Middle frontal gyrus (tissue), 1 donor: ENCODE measurements around the gene RSPH6A.

Experiments used
- DNase-seq: peaks from one replicate; pipeline ENCODE4 v3.0.0-alpha.2; 2015; ENCODE audit warnings: low spot score; ENCODE audit errors: extremely low spot score

Gene RSPH6A

DNA sequence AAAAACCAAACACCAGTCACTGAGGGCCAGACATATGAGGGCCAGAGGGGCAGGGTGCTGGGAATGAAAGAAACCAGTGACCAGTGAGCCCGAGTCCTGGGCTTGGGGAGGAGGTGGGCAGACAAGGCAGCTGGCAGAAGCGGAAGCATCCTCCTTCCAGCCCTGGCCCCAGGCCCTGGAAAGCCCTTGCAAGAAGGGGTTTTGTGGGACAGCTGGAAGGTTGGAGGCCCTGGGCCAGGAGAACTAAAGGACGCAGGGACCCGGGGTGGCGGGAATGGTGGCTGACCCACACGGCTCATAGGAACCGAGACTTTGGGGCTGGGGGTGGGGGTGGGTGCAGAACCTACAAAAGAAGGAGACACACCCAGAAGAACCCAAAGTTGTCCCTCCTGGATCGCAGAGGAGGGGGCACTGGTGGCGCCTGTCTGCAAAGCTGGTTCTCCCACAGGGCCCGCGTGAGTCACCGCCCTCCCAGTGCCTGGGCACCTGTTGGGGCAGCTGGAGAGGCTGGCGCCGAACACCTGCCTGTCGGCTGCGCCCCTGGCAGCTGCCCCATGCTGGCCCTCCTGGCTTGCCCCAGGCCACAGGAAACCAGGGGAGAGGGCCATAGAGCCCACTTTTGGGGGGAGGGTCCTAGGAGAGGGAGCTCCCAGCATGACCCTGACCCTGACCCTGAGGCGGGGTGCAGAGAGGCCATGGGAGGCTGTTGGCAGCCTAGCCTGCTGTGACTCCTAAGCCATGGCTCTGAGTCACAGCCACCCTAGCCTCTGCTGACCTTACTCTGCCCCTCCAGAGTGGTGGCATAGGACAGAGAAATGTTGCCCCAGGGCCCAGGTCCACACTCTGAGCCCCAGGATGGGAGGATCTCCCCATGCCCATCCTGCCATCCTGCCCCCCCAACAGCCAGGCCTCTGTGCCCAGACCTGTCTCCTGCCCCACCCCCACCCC lies 33.6 kb downstream of the RSPH6A start:
- DNase-seq = no peak

DNA sequence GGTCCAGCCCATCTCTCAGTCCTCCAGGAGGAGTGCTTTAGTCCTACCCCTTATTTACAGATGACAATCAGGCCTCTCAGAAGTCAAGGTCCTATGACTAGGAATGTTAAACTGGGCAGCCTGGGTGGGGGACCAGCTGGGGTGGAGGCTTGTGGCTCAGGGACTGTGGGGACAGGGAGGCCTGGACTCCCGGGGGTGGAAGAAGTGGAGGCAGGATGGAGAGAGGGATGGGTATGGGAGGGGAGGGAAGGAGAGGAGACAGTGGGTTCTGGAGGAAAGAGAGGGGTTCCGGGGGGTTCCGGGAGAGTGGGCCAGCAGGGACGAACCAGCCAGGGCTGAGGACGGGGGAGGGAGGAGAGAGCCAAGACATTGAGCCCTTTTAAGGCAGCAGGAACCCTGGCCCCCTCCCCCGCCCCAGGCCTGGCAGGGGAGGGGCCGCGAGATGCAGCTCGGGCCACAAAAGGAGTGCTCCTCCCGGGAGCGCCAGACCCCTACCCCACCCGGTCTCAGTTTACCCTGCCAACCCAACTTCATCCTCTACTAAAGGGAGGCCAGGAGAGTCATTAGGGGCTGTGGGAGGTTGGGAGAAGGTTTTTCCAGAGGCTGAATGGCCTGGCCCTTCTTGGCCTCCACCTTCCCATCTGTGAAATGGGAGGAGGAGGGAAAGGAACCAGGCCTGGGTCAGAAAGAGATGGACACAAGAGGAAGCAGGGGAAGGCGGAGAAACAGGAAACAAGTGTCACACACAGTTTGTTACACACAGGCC lies 34.5 kb downstream of the RSPH6A start:
- DNase-seq = no peak

DNA sequence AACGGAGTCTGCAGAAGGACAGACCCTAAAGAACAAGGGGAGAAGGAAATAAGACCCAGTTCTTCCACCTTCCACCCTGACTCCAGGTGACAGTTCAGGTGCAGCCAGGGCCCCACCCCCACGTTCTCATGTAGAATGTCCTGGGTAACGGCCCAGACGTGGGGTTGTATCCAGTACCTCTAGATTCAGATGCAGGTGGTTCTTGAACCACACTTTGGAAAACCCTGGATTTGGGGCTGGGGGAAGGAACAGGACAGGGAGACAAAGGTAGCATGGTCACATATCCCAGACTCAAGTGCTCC lies 35.0 kb downstream of the RSPH6A start:
- DNase-seq = no peak

DNA sequence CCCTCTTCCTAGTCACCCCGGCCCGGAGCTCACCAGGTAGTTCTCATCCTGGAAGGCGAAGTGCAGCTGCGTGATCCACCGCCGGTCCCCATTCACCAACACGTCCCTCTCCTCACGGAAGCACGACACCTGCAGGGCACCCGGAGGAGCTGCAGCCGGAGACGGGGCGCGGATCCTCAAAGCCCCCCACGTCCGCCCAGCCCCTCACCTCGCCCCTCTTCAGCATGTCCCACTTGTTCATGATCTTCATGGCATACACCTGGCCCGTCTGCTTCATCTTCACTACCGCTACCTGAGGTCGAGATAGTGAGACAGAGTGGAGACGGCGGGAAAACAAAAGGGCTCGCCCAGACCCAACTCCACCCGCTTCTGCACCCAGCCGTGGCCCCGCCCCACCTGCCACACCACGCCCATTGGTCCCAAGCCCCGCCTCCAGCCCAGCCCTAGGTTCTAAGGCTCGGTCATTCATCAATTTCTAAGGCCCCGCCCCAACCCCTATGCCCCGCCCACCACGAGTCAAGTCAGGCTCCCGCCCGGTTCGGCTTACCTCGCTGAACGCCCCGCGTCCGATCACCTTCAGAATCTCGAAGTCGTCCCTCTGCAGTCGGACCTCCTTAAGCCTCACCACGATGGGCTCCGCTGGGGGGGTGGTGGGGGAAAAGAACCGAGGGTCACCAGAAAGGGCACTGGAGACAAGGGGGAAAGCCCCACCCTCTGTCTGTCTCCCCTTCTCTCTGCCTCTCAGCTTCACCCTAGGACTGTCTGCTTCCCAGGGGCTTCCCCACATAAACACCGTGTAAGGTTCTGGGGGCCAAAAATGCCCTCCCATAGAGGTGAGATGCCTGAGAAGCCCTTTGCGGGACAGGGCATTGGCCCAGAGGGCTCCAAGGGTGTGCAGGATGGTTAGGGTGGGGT lies 35.6 kb downstream of the RSPH6A start:
- no peak for DNase-seq

DNA sequence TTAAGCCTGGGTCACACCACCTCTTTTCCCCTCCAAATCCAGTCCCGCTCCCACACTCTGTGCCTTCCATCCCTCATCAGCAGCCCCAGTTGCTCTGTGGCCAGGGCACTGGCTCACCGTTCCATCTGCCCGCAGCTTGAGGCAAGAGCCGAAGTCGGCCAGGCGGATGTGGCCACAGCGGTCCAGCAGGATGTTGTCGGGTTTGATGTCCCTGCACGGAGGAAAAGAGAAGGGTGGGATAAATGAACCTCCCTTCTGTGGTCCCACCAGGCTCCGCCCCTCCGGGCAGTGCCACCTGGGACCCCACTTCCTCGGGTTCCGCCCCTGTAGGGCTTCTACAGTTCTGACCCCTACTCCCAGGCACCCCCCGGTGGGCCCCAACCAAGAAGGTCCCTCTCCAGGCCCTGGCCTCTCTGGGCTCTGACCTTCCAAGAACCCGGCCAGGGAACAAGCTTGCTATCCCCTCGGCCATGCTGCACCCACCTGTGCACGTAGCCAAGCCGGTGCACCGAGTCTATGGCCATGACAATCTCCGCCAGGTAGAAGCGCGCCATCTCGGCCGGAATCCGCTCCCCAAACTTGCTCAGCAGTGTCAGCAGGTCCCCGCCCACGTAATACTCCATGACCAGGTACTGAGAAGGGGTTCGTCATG lies 37.0 kb downstream of the RSPH6A start:
- DNase-seq = no peak

DNA sequence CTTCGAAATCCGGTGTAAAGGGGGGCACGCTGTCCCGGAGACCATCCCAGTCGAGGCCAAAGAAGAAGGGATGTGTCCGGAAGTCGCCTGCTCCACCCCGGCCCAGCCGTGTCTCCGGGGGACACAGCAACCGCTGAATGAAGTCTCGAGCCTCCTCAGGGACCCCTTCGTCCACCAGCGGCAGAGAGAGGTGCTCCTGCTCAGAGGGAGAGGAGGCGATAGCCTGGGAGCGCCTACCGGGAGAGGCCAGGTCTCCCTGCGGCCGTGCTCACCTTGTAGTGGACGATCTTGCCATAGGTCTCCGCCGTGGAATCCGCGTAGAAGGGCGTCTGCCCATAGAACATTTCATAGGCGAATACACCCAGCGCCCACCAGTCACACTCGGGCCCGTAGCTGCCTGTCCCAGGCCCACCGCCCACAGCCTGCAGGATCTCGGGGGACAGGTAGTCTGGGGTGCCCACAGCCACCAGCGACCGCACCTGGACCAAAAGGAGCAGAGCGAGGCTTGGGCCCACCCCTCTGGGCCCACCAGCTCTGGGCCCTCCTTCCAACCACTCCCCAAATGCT lies 37.6 kb downstream of the RSPH6A start:
- no peak for DNase-seq

DNA sequence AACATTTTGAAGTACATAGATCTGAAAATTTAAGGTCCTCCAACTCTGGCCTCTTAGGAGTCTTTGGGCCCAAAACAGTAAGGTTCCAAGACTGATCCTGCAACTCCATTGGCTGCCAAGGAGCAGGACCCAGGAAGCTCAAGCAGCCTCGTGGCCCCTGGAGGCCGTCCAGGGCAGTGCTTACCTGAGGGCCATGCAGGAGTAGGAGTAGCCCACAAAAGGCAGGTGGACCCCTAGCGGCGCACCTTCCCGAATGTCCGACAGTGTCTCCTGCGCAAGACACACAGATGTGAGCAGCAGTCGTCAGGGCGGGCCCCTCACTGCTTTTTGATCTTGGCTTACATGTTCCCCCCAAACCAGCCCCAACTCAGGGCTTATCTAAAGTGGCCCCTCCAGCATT lies 40.3 kb downstream of the RSPH6A start:
- no peak for DNase-seq

DNA sequence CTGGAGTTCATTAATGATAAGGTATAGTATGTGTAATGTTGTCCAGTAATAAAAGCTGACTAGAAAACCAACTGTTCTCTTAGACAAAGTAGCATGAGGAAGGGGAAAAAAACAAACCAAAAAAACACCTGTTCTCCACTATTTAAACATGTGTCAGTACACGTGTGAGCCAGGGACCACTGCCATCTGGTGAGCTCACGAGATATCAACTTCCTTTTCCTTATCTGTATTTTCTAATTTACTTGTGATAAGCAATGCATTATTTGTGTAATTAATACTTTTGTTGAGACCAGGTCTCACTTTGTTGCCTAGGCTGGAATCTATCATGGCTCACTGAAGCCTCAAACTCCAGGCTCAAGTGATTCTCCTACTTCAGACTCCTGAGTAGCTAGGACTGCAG lies 41.7 kb downstream of the RSPH6A start:
- no peak for DNase-seq

DNA sequence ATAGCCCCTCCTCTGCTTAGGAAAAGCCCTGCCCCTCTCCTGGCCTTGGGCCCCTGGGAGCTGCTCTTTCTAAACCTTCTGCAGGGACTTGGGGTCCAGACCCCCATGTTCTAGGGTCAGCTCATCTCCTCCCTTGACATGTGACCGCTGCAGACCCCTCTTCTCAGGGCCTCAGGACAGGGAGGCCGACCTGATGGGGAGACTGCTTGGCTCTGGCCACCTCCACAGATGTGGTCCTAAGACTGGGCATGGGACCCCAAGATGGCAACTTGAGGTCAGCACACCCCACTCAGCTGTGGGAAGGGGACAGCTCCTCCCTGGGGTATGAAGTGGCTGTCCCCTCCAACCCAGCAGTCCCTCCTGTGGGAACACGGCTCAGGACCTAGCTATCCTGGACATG lies 42.2 kb downstream of the RSPH6A start:
- DNase-seq = no peak

DNA sequence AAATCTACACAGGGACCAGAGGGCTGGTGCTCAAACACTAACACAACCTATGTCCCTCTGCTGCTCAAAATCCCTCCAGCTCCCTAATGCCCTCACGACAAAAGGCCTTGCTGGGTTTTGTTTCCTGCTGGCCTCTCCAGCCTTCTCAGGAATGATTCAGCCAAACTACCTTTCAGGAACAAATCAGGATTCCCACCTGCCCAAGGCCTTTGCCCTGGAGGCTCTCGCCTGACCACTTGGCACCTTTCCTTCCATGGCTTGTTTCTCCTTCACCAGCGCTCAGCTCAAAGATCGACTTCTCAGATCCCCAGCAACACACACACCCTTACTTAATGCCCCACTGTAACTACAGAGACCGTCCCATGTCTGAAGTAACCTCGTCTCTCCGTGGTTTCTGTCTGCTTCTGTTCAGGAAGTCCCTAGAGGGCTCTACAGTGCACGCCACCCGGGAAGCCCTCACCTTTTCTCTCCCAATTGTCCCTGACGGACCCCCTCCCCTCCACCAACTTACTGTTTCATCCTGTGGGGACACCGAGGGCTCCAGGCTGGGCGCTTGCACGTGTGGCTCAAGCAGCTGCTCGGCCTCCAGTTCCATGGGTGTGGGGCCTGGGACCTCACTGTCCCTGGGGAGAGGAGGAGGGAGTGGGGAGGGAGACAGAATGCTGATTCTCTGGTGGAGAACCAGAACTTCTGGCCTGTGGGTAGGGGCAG lies 42.8 kb downstream of the RSPH6A start:
- DNase-seq = no peak

DNA sequence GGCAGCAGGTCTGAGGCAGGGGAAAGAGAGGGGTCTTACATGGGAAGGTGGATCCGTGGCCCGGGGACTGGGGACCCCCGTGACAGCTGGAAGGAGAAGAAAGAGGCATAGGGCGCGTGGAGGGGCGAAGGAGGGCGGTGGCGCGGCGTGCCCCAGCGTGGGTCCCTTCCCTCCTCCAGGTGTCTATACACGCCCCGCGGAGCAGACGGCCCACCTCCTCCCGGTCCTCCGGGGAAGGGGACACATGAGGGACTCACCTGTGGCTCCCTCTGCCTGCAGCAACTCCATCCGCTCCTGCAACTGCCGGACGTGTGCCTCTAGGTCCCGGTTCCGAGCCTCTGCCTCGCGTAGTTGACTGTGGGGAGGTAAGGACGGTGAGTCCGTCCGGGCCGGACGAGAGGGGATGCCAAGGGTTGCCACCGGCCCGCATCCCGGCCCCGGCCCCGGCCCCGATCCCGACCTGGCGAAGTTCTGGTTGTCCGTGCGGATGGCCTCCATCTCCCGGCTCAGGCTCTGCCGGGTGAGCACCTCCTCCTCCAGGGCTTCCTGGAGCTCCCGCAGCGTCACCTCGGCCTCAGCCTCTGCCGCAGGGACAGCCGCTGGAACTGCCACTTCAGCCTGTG lies 43.7 kb downstream of the RSPH6A start:
- DNase-seq = no peak

DNA sequence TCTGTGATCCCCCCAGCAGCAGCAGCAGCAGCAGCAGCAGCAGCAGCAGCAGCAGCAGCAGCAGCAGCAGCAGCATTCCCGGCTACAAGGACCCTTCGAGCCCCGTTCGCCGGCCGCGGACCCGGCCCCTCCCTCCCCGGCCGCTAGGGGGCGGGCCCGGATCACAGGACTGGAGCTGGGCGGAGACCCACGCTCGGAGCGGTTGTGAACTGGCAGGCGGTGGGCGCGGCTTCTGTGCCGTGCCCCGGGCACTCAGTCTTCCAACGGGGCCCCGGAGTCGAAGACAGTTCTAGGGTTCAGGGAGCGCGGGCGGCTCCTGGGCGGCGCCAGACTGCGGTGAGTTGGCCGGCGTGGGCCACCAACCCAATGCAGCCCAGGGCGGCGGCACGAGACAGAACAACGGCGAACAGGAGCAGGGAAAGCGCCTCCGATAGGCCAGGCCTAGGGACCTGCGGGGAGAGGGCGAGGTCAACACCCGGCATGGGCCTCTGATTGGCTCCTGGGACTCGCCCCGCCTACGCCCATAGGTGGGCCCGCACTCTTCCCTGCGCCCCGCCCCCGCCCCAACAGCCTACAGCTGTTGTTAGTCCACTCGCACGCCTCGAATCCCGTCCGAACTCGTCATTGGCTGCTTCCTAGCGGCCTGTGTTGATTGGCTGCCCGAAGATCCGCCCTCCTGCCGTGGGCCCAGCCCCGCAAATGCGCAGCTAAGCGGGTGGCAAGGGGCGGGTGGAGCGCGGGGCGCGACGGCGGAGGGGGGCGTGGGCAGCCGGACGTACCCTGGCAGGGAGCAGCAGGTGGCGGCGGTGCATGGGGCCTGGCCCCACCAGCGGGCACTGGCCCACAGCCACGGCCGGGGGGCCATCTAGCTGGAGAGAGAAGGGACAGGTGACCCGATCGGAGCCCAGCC lies 44.7 kb downstream of the RSPH6A start:
- DNase-seq = peak; percentile 62

DNA sequence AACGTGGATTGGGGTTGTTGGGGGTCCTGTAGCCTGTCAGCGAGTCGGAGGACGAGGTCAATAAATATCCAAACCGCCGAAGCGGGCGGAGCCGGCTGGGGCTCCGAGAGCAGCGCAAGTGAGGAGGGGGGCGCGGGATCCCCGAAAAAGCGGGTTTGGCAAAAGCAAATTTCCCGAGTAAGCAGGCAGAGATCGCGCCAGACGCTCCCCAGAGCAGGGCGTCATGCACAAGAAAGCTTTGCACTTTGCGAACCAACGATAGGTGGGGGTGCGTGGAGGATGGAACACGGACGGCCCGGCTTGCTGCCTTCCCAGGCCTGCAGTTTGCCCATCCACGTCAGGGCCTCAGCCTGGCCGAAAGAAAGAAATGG lies 45.3 kb downstream of the RSPH6A start:
- no peak for DNase-seq

DNA sequence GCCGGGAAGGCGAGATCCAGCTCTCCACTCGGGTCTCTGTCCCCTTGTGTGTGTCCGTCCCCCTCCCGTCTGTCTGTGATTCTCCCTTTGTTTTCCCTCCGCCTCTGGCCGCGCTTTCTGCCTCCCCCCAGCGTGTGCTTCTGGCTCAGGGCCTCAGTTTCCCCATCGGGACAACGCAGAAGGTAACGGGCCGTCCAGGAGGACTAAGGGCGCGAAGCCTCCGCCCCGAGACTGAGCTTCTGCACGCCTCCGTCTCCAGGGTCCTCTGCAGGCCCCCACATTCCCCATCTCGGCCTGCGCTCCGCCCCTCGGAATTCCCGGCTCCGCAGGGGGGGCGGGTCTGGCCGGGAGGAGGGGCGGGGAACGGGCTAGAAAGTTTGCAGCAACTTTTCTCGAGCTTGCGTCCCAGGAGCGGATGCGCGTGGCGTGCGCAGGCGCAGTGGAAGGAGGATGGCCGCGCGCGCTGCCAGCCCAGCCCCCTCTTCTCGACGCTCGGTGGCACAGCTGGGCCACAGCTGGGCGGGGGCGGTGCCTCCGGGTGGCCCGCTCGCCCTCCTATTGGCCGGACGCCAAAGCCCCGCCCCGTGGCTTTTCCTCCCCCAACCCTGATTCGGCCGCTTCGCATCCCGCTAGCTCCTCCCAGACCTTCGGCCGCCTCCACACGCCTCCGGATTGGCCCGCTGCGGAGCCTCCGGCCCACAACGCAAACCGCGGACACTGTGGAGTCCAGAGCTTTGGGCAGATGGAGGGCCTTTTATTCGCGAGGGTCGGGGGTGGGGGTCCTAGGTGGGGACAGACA lies 45.9 kb downstream of the RSPH6A start, which contains the start of gene SIX5:
Gene SIX5, minus strand, starts transcription at position 269 of the 799 bp plus-strand sequence. CDS start 408 bp downstream, outside the sequence.
- DNase-seq = peak; percentile 89

DNA sequence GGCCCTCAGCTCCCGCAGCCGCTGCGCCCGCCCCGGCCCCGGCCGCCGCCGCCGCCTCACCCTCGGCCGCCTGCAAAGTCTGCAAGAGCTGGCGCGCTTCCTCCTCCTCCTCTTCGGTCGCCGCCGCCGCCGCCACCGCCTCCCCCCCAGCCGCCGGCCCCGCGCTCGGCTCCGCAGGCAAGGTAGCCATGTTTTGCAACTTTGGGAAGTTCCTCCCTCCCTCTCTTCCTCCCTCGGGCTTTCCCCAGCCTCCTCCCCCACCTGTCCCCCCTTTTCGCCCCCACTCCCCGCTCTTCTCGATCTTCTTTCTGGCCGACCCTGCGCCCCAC lies 46.5 kb downstream of the RSPH6A start:
- DNase-seq = no peak

DNA sequence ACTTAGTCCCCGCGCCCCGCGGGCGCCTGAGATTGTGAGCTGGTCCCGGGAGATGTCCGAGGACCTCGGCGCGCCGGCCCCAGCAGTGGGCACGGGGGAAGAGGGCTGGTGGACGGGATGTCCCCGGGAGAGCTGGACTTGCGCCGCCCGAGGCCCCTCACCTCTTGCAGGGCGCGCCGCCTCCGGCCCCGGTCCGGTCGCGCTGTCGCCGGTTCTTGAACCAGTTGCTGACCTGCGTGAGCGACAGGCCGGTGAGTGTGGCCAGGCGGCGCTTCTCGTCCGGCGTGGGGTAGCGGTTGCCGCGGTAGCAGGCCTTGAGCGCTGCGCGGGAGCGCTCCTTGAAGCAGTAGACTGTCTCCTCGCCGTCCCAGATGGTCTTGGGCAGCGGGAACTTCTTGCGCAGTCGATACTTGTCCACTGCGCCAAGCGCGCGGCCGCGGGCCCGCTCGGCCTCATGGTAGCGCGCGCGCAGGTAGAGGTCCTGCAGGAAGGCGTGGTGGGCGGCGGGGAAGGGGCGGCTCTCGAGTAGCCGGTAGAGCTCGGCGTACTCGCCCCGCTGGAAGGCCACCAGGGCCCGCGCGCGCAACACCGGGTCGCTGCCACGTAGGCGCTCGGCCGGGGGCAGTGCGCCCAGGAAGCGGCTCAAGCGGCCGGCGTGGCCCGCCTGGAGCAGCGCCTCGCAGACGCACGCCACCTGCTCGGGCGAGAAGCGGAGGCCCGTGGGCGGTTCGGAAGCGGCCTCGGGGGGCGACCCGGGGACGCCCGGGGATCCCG lies 47.0 kb downstream of the RSPH6A start:
- DNase-seq = peak; percentile 7

DNA sequence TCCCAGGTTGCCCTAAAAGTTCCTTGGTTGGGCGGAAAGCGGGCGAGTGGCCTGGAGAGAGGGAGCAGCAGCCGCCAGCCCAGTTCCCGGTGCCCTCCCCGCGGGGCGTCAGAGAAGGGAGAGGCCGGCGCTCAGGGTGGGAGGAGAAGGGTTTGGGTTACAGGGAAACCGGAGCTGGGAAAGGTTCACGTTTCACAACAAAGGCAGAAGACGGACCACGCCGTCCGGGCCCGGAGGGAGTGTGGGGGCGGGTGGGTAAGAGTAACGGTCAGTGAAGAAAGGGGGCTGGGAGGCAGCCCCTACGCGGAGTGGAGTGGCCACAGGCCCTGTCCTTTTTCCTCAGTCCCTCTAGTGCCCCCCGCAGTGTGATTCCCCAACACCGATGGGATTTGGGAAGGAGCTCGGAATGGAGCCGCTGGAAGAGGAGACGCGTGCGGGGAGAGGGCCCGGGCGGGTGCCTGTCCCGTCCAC lies 47.7 kb downstream of the RSPH6A start:
- DNase-seq = no peak
